H1 (cell line): Measurements from ENCODE around the gene HCAR1.
"Not testable (repeated sequence)": the region's sequence is repeated elsewhere in the genome, so short reads cannot be mapped to it uniquely, and the experiment has no call there.

ENCODE experiments used
- CREB1 ChIP-seq: IDR thresholded peaks from 2 replicates; pipeline ENCODE4 v1.6.1; 2012; ENCODE audit warnings: inconsistent platforms
- CTCF ChIP-seq, 3 experiments: IDR thresholded peaks; 1 replicate in 2 of 3; 2 replicates in 1 of 3; pipeline versions ENCODE4 v1.5.1 to v1.6.1; 2011; ENCODE audit warnings: low read length in 3 of 3, mild to moderate bottlenecking in 3 of 3, inconsistent platforms in 2 of 3, low read depth in 1 of 3, moderate library complexity in 1 of 3; ENCODE audit not compliant: insufficient read depth in 1 of 3; ENCODE audit errors: control extremely low read depth in 1 of 3
- EP300 ChIP-seq, 2 experiments: IDR thresholded peaks; 1 replicate in 1 of 2; 2 replicates in 1 of 2; pipeline ENCODE4 v1.6.1; 2011 to 2012; ENCODE audit warnings: low read depth in 2 of 2, low read length in 2 of 2, mild to moderate bottlenecking in 2 of 2, borderline replicate concordance in 1 of 2, inconsistent platforms in 1 of 2, moderate library complexity in 1 of 2
- JUND ChIP-seq: IDR thresholded peaks from 2 replicates; pipeline ENCODE4 v1.6.1; 2011; ENCODE audit warnings: mild to moderate bottlenecking, improper control_type of control experiment, low read length
- KDM1A ChIP-seq: fragments of 200-600, 300-600 bp; sonication (generic); IDR thresholded peaks from 2 replicates; pipeline ENCODE4 v1.7.1; 2016; ENCODE audit warnings: mild to moderate bottlenecking, low read length, borderline replicate concordance
- POLR2A ChIP-seq, 2 experiments: IDR thresholded peaks; 1 replicate in 1 of 2; 2 replicates in 1 of 2; pipeline ENCODE4 v1.6.1; 2011; ENCODE audit warnings: low read depth in 2 of 2, low read length in 2 of 2, mild to moderate bottlenecking in 2 of 2; ENCODE audit errors: control extremely low read depth in 1 of 2
- POLR2AphosphoS5 ChIP-seq: IDR thresholded peaks from 2 replicates; pipeline ENCODE4 v1.6.1; 2011; ENCODE audit warnings: low read depth, low read length
- SIN3A ChIP-seq, 2 experiments: IDR thresholded peaks in 1 of 2; conservative IDR thresholded peaks in 1 of 2; 2 replicates each; pipeline ENCODE4 v1.6.1; 2011 to 2012; ENCODE audit warnings: low read length in 2 of 2, improper control_type of control experiment in 1 of 2, low read depth in 1 of 2, mild to moderate bottlenecking in 1 of 2
- ZNF274 ChIP-seq: IDR thresholded peaks from 2 replicates; pipeline ENCODE4 v1.7.0; 2012; ENCODE audit warnings: low read length, borderline replicate concordance; ENCODE audit errors: extremely low read depth

GRCh38 chr12:122715211-122715610 is 15.4 kb downstream of the HCAR1 start:
- TF ChIP-seq EP300 (IDR thresholded peaks at IDR 0.05; ENCODE audit: borderline replicate concordance in 1 of 2, low read depth in 2 of 2, low read length in 2 of 2); CTCF (IDR thresholded peaks at IDR 0.05; ENCODE audit: control extremely low read depth in 1 of 3, insufficient read depth in 1 of 3, low read depth in 1 of 3, low read length in 3 of 3); JUND; CREB1; KDM1A; POLR2AphosphoS5; ZNF274; SIN3A (conservative IDR thresholded peaks at IDR 0.05 in 1 of 2, IDR thresholded peaks at IDR 0.05 in 1 of 2; ENCODE audit: low read depth in 1 of 2, low read length in 2 of 2); POLR2A (IDR thresholded peaks at IDR 0.05; ENCODE audit: control extremely low read depth in 1 of 2, low read depth in 2 of 2, low read length in 2 of 2): not testable (repeated sequence)
